ENCODE data around the gene BAIAP2L2.

BAIAP2L2 gene

GRCh38 chr22:38097058-38097457 lies 13.4 kb downstream of the BAIAP2L2 start:
- TF ChIP-seq ZBTB7A (IDR thresholded peaks at IDR 0.05; ENCODE audit: low read depth) (no peak), CREB1 (IDR thresholded peaks at IDR 0.05; ENCODE audit: low read depth) (no peak), TCF12 (IDR thresholded peaks at IDR 0.05; ENCODE audit: low read depth) (no peak), USF1 (IDR thresholded peaks at IDR 0.05) (no peak), FOXM1 (IDR thresholded peaks at IDR 0.05; ENCODE audit: borderline replicate concordance, low read depth) (no peak), EGR1 (IDR thresholded peaks at IDR 0.05) (no peak), TEAD4 (IDR thresholded peaks at IDR 0.05) (no peak), YY1 (IDR thresholded peaks at IDR 0.05; ENCODE audit: low read depth) (no peak), RAD21 (IDR thresholded peaks at IDR 0.05; ENCODE audit: low read depth) (no peak), EP300 (IDR thresholded peaks at IDR 0.05; ENCODE audit: borderline replicate concordance) (no peak), NFIC (IDR thresholded peaks at IDR 0.05) (no peak), CEBPB (IDR thresholded peaks at IDR 0.05) (no peak), REST (IDR thresholded peaks at IDR 0.05; ENCODE audit: low read depth) (no peak), MAX (IDR thresholded peaks at IDR 0.05) (no peak), TAF1 (IDR thresholded peaks at IDR 0.05; ENCODE audit: low read depth) (no peak)

- TF ChIP-seq FOXM1 (IDR thresholded peaks at IDR 0.05; ENCODE audit: borderline replicate concordance, low read depth) (no peak), NFIC (IDR thresholded peaks at IDR 0.05) (no peak), EP300 (IDR thresholded peaks at IDR 0.05; ENCODE audit: borderline replicate concordance) (no peak), YY1 (IDR thresholded peaks at IDR 0.05; ENCODE audit: low read depth) (no peak), EGR1 (IDR thresholded peaks at IDR 0.05) (no peak), MAX (IDR thresholded peaks at IDR 0.05) (no peak), TCF12 (IDR thresholded peaks at IDR 0.05; ENCODE audit: low read depth) (no peak), REST (IDR thresholded peaks at IDR 0.05; ENCODE audit: low read depth) (no peak), RAD21 (IDR thresholded peaks at IDR 0.05; ENCODE audit: low read depth) (no peak)
Observed at GRCh38 chr22:38089474-38089851, 21.0 kb downstream of the BAIAP2L2 start.

- TF ChIP-seq EGR1 (IDR thresholded peaks at IDR 0.05) (no peak), CEBPB (IDR thresholded peaks at IDR 0.05) (no peak), NFIC (IDR thresholded peaks at IDR 0.05) (no peak), FOXM1 (IDR thresholded peaks at IDR 0.05; ENCODE audit: borderline replicate concordance, low read depth) (no peak), REST (IDR thresholded peaks at IDR 0.05; ENCODE audit: low read depth) (no peak), TAF1 (IDR thresholded peaks at IDR 0.05; ENCODE audit: low read depth) (no peak)
Observed at GRCh38 chr22:38088629-38089473, 21.6 kb downstream of the BAIAP2L2 start.

GRCh38 chr22:38087855-38088254 lies 22.6 kb downstream of the BAIAP2L2 start:
- no peak for TF ChIP-seq CREB1 (IDR thresholded peaks at IDR 0.05; ENCODE audit: low read depth)
- TF ChIP-seq NFIC (IDR thresholded peaks at IDR 0.05), result no peak
- no peak for TF ChIP-seq EGR1 (IDR thresholded peaks at IDR 0.05)
- no peak for TF ChIP-seq FOXM1 (IDR thresholded peaks at IDR 0.05; ENCODE audit: borderline replicate concordance, low read depth)
- TF ChIP-seq TCF12 (IDR thresholded peaks at IDR 0.05; ENCODE audit: low read depth), result no peak
- TF ChIP-seq YY1 (IDR thresholded peaks at IDR 0.05; ENCODE audit: low read depth), result no peak
- TF ChIP-seq MAX (IDR thresholded peaks at IDR 0.05), result no peak
- no peak for TF ChIP-seq EP300 (IDR thresholded peaks at IDR 0.05; ENCODE audit: borderline replicate concordance)

Measured in Ishikawa (cell line).